ENCODE data around the gene USP2.

Gene USP2

DNA sequence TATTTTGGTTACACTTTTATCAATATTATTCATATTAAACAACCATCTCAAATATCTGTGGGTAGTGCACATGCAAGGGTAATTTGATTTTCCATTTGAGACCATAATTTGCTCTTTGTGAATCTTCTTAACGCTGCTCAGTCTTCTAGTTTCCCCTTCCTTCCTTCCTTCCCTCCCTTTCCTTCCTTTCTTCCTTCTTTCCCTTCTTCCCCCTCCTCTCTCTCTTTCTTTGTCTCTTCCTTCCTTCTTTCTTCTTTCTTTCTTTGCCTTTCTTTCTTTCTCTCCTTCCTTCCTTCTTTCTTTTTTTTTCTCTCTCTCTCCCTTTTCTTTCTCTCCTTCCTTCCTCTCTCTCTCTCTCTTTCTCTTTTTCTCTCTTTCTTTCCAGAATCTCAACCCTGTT lies 51.3 kb downstream of the USP2 start:
- TF ChIP-seq GATA3 (IDR thresholded peaks at IDR 0.05; ENCODE audit: low read depth, low read length) (no peak), GATA2 (IDR thresholded peaks at IDR 0.05; ENCODE audit: low read depth, low read length) (no peak)

DNA sequence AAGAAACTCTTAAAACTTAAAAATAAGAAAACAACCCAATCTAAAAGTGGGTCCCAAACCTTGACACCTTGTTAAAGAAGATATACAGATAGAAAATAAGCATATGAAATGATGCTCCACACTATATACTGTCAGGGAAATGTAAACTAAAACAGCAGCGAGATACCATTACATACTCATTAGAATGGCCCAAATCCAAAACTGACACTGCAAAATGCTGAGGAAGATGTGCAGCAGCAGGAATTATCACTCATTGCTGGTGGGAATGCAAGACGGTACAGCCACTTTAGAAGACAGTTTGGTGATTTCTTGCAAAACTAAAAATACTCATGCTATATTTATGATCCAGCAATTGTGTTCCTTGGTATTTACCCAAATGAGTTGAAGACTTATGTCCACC lies 52.2 kb downstream of the USP2 start:
- TF ChIP-seq GATA2 (IDR thresholded peaks at IDR 0.05; ENCODE audit: low read depth, low read length) (no peak), GATA3 (IDR thresholded peaks at IDR 0.05; ENCODE audit: low read depth, low read length) (no peak)

DNA sequence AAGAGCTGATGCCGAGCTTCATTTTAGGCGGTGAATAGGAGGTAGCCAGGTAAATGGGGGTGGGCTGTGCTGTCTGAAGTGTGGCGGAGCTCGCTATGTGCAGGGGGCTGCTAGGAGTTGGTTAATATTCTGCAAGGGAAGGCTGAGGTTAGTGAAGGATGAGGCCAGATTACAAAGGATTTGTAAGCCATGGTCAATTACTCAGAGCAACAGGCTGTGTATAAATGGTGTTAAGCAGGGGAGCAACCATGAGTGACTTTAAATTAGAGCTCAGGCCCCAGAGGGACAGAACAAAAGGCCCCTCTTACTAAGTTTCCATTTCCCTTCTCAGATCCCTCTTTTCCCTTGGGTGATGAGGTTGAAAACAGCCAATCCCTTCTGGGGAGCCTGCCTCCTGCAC lies 57.3 kb downstream of the USP2 start:
- TF ChIP-seq GATA3 (IDR thresholded peaks at IDR 0.05; ENCODE audit: low read depth, low read length) (no peak), GATA2 (IDR thresholded peaks at IDR 0.05; ENCODE audit: low read depth, low read length) (no peak)

DNA sequence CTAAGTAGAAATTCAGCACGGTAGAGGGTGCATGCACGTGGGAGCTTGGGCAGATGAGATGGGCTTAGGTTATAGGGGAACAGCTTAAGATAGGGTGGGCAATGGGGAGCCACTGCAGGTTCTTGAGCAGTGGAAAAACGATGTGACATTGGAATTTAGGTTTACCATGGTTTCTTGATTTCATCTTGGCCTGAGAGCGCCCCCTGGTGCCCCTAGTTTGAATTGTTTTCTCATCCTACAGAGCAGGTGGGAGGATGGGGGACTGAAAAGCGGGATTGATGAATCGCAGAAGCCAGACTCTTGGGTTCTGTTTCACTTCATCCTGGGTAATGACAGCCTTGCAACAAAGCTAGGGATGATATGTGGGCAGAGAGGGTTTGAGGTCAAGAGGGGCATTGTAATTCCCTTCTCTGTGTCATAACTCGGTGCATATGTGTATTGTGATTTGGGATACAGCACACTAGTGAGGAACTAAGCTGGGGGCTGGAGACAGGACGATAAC lies 57.9 kb downstream of the USP2 start:
- TF ChIP-seq GATA2 (IDR thresholded peaks at IDR 0.05; ENCODE audit: low read depth, low read length) (no peak), GATA3 (IDR thresholded peaks at IDR 0.05; ENCODE audit: low read depth, low read length) (no peak)

DNA sequence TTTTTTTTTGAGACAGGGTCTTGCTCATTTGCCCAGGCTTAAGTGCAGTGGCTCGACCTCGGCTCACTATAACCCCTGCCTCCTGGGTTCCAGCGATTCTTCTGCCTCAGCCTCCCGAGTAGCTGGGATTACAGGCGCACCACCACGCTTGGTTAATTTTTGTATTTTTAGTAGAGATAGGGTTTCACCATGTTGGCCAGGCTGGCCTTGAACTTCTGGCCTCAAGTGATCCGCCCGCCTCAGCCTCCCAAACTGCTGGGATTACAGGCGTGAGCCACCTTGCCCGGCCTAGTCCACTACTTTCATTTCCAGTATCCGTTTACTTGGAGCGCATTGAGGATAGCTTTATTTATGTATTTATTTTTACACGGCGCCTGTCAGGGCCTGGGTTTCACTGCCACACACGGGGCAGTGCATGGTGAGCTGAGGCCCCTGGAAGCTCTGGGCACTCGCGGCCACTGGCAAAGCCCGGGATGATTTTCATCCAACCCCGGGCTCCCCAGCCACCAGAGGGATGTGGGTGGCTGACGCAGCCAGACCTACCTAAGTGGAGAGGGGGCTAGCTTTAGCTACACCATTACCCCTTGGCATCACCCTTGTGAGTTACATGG lies 58.5 kb downstream of the USP2 start:
- no peak for TF ChIP-seq GATA2 (IDR thresholded peaks at IDR 0.05; ENCODE audit: low read depth, low read length)
- no peak for TF ChIP-seq GATA3 (IDR thresholded peaks at IDR 0.05; ENCODE audit: low read depth, low read length)

DNA sequence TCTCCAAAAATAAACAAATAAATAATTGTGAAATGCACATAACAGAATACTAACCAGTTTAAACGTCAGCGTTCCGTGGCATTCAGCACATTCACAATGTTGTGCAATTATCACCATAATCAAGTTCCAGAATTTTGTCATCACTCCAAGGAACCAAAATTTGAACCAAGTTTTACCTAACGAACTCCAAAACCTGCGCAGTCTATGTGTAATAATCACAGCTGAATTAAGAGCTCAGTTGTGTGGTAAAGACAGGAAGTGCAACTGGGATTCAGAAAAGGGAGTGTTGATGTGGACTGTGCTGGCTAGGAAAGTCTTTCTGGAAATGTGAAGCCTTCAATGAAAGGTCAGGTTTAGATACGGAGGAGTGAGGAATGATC lies 59.1 kb downstream of the USP2 start:
- TF ChIP-seq GATA2 (IDR thresholded peaks at IDR 0.05; ENCODE audit: low read depth, low read length) (no peak), GATA3 (IDR thresholded peaks at IDR 0.05; ENCODE audit: low read depth, low read length) (no peak)

DNA sequence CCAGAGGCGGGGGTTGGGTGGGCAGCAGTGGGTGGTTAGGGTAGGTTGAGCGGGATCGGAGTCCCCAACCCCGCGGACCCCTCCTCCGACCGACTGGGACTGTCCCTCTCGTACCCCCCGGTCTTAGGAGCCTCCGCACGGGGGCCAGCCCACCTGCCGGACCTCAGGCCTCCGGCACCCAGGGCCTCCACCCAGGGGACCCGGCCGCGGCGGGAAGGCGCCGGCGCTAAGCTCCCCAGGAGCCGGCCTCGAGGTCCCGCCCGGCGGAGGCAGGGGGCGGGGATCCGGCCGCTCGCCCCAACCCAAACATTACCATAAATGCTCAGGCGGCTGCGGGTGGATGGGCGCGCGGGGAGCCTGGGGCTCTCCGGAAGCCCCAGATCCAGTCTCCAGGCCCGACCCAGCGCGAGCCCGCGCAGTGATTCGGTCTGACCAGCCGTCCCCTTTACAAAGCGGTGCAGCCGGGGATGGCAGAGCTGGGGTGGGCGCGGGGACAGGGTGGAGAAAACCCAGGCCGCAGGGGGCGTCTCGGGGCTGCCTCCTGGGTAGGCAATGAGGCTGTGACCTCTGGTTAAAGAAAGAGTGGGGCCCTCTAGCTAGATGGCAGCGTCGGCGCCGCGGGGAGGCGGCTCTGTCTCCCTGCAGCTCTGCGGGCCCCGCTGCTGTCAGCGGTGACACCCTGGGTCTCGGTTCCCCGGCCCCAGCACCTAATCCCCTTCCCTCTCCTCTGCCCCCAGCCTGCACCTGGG lies 60.5 kb downstream of the USP2 start:
- TF ChIP-seq GATA2 (IDR thresholded peaks at IDR 0.05; ENCODE audit: low read depth, low read length) = no peak
- TF ChIP-seq GATA3 (IDR thresholded peaks at IDR 0.05; ENCODE audit: low read depth, low read length) = no peak

DNA sequence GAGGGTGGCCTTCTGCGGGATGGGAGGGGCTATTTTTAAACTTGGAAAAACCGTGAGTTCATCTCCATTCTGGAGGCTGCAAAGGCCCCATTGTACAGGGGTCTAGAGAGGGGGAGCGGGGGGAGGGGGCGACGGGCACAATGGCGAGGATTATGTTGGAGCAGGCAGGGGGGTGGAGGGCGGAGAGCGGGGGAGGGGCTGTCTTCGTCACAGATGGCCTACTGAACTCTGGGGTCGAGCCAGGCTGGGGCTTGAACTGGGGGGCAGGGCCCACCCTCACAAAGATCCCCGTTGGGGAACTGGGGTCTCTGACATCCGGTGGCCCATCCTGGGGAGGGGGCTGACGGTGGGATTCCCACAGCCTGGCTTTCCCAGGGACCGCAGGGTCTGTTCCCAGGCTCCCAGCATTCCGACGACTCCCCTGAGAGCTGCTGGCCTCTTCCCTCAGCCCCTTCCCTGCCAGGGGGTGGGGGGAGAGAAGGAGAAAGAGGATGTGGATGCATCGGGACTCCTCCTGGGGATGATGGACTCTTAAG lies 61.2 kb downstream of the USP2 start:
- no peak for TF ChIP-seq GATA3 (IDR thresholded peaks at IDR 0.05; ENCODE audit: low read depth, low read length)
- no peak for TF ChIP-seq GATA2 (IDR thresholded peaks at IDR 0.05; ENCODE audit: low read depth, low read length)

DNA sequence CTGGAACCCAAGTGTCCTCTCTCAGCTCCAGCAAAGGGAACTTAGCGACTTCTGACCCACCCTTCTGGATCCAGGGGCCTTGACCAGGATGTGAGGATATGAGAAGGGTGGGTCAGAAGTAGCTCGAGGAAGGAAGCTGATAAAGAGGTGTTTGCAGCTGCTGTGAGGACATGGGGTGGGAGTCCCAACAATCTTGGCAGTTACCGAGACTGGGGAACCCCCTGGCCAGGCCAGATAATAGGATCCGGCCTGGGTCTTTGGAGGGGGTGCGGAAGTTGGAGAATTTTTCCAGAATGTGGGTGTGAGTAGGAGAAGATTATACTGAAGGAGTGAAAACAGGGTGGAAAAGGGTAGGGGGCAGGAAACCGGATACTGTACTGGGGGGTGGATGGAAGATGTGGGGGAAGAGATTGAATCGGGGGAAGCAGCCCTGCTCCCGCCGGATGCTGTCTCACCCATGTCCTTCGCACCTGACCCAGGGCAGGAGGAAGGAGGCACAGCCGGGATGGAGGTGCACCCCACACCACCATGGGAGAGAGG lies 61.7 kb downstream of the USP2 start:
- TF ChIP-seq GATA3 (IDR thresholded peaks at IDR 0.05; ENCODE audit: low read depth, low read length) (no peak), GATA2 (IDR thresholded peaks at IDR 0.05; ENCODE audit: low read depth, low read length) (no peak)

DNA sequence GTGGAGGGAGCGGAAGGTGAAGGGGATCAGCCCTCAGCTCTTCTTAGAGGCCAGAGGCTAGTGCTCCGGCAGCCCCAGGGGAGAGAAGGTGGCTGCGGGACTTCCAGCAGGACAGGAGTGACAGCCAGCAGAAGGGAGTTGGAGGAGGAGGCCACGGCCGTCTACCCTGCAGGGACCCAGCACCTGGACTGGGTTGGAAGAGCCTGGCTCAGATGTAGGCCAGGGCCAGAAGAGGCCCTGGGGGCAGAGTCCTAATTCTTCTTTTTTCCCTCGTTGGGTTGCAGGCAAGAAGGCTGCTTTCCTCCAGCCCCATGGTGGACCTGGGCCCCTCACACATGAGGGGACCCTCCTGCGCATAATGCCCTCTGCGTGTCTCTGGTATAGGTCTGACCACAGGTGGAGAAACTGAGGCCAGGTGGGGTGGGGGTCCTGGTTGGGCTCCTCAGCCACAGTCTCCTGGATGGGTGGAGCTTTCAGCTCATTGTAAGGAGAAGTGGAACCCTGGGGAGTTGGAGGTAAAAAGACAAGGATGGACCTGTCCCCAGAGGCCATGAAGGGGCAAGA lies 62.3 kb downstream of the USP2 start:
- TF ChIP-seq GATA3 (IDR thresholded peaks at IDR 0.05; ENCODE audit: low read depth, low read length) (no peak), GATA2 (IDR thresholded peaks at IDR 0.05; ENCODE audit: low read depth, low read length) (no peak)

DNA sequence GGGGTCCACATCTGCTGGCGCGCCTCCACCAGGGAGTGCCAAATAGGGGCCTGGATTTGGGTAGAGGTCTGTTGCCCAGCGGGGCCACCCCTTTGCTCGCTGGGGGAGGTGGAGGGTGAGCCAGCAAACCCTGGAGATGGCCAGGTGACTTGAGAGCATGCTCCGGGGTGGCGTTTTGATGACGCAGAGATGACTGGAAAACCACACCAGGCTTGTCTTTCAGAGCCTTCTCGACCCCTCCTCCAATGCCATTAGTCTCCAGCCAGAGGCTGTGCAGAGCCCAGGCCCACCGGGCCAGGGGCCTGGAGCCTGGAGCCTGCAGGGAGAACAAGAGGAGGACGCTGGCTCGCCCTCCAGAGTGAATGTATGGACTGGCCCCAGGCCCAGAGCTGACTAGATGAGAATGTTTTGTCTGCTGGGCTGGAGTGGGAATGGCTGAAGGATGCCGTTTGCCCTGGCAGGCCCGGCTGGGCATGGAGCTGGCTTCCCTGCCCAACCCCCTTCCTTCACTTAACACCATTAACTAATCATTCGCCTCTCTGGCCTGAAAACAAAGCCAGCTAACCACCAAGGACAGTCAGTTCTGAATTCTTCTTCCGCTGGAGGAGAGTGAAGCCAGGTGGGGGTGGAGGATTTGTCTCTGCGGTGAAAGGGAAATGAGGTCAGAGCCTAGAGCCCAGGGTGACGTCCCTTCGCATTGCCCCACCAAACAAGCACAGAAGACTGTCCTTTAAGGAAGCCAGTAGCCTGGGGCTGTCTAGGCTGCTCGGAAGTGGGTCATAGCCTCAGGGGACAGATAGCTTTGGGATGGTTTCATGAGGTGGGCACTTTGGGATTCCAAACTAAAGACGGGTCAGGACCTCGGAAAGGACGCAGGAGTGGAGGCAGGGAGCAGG lies 63.0 kb downstream of the USP2 start:
- TF ChIP-seq GATA3 (IDR thresholded peaks at IDR 0.05; ENCODE audit: low read depth, low read length) (no peak), GATA2 (IDR thresholded peaks at IDR 0.05; ENCODE audit: low read depth, low read length) (no peak)

DNA sequence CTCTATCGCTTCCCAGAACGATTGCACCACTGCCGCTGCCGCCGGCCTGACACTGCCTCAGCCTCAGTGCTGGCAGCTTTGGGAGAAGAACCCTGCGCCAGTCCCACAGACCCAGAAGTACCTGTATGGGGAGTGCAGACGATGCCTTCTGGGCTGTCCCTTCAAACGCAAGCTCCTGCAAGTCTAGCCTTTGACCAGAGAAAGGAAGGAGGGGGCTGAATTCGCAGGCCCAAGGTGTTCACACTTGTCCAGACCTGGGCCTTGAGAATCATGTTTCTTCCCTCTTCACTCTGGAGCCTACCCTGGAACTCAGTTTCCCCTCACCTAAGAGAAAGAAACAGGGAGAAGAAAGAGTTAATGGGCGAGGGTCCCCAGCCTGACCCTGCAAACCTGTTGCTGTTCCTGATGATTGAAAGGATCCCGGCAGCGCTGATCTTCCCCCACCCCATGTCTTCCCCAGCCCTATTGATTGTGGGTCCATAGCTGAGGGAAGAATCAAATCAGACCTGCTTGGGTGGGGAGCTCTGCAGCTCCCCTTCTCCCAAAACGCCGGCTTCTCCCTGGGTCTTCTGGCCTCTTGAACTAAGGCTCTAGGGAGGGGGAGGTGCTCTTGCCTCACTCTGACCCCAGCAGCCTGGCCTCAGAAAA lies 63.8 kb downstream of the USP2 start:
- no peak for TF ChIP-seq GATA3 (IDR thresholded peaks at IDR 0.05; ENCODE audit: low read depth, low read length)
- no peak for TF ChIP-seq GATA2 (IDR thresholded peaks at IDR 0.05; ENCODE audit: low read depth, low read length)
